G401 (cell line): ENCODE data around the gene ZG16. TPM values are rescaled to one million over a fixed set of nuclear protein-coding genes. Genes with fewer than 3 reads are reported as not detected.
"Not testable (repeated sequence)": the region's sequence is repeated elsewhere in the genome, so short reads cannot be mapped to it uniquely, and the experiment has no call there.

Experiments
- DNase-seq: peaks from one replicate; pipeline ENCODE4 v3.0.0-alpha.2; 2015; ENCODE audit warnings: low spot score
- in situ Hi-C: cut with HindIII; loops from 2 replicates; pipeline ENCODE4 v1.10.0; 2016; ENCODE audit warnings: low sequenced_read_pairs, mixed read lengths
- total RNA-seq: library from RNA; depleted of rRNA; stranded (reverse); fragments of >200 nt; shearing (Covaris generic); gene quantifications from 2 replicates; pipeline ENCODE4 v1.2.3, GENCODE V29; 2014

ZG16 gene
- total RNA-seq, 1 experiment from 2014 or later, result not detected

GRCh38 chr16:29746518-29746917 lies 31.5 kb upstream of the ZG16 start:
- in situ Hi-C loops, DNase-seq: not testable (repeated sequence)

- no peak for DNase-seq
- in situ Hi-C loops, result no loop called here
Measured at GRCh38 chr16:29747947-29748759, 29.9 kb upstream of the ZG16 start.

- in situ Hi-C loops, DNase-seq: not testable (repeated sequence)
Measured at GRCh38 chr16:29748760-29749149, 29.3 kb upstream of the ZG16 start.

- in situ Hi-C loops, result no loop called here
Measured at GRCh38 chr16:29753516-29753915, 24.5 kb upstream of the ZG16 start.

GRCh38 chr16:29756654-29757053 lies 21.4 kb upstream of the ZG16 start:
- DNase-seq, result no peak
- in situ Hi-C loops, result no loop called here

More at GRCh38 chr16:29753516-29753915, 24.5 kb upstream of the ZG16 start:
- DNase-seq, result no peak

GRCh38 chr16:29757086-29757485 lies 21.0 kb upstream of the ZG16 start:
- DNase-seq, in situ Hi-C loops: not testable (repeated sequence)

- in situ Hi-C loops, result no loop called here
Measured at GRCh38 chr16:29757950-29758466, 20.0 kb upstream of the ZG16 start.

GRCh38 chr16:29760567-29761279 lies 17.3 kb upstream of the ZG16 start:
- in situ Hi-C loops, result no loop called here
- DNase-seq, result no peak

More at GRCh38 chr16:29757950-29758466, 20.0 kb upstream of the ZG16 start:
- no peak for DNase-seq

GRCh38 chr16:29761280-29761651 lies 16.8 kb upstream of the ZG16 start:
- DNase-seq, in situ Hi-C loops: not testable (repeated sequence)

- in situ Hi-C loops, result no loop called here
- no peak for DNase-seq
Measured at GRCh38 chr16:29761882-29762281, 16.2 kb upstream of the ZG16 start.

GRCh38 chr16:29763326-29763725 lies 14.7 kb upstream of the ZG16 start:
- DNase-seq, result no peak
- in situ Hi-C loops, result no loop called here

GRCh38 chr16:29765167-29766032 lies 12.7 kb upstream of the ZG16 start:
- DNase-seq, result no peak
- in situ Hi-C loops, result no loop called here

GRCh38 chr16:29766571-29766970 lies 11.5 kb upstream of the ZG16 start:
- in situ Hi-C loops, result no loop called here
- no peak for DNase-seq

- in situ Hi-C loops, result no loop called here
- no peak for DNase-seq
Measured at GRCh38 chr16:29767062-29767461, 11.0 kb upstream of the ZG16 start.

- no peak for DNase-seq
- in situ Hi-C loops, result no loop called here
Measured at GRCh38 chr16:29769507-29769906, 8.5 kb upstream of the ZG16 start.

- in situ Hi-C loops, result no loop called here
- no peak for DNase-seq
Measured at GRCh38 chr16:29770250-29770929, 7.7 kb upstream of the ZG16 start.

- DNase-seq, in situ Hi-C loops: not testable (repeated sequence)
Measured at GRCh38 chr16:29772330-29772729, 5.7 kb upstream of the ZG16 start.

GRCh38 chr16:29774730-29775129 lies 3.3 kb upstream of the ZG16 start:
- no peak for DNase-seq
- in situ Hi-C loops, result no loop called here
